NT2/D1 (cell line): ENCODE data around the gene UBAP1L.
A peak's percentile ranks its signal among the peaks of the same experiment; 100 is the strongest.

Experiments
- DNase-seq: peaks from one replicate; pipeline ENCODE4 v3.0.0-alpha.2; 2011; ENCODE audit warnings: low read depth, low spot score
- H3K27me3 ChIP-seq: 2 replicates; pipeline ENCODE4 v1.6.0; 2011; ENCODE audit warnings: mild to moderate bottlenecking; ENCODE audit not compliant: insufficient read length, insufficient read depth
- H3K36me3 ChIP-seq: 2 replicates; pipeline ENCODE4 v1.6.1; 2011; ENCODE audit warnings: mild to moderate bottlenecking, low read length, mixed read lengths; ENCODE audit not compliant: insufficient read depth, insufficient read length
- H3K4me1 ChIP-seq: 2 replicates; pipeline ENCODE4 v1.5.1; 2011; ENCODE audit not compliant: insufficient read depth, insufficient read length
- H3K4me3 ChIP-seq: 2 replicates; pipeline ENCODE4 v1.5.1; 2011; ENCODE audit warnings: low read depth; ENCODE audit not compliant: insufficient read length
- H3K9ac ChIP-seq: 2 replicates; pipeline ENCODE4 v1.6.0; 2011; ENCODE audit warnings: low read depth; ENCODE audit not compliant: insufficient read length
- H3K9me3 ChIP-seq: 2 replicates; pipeline ENCODE4 v1.5.1; 2011; ENCODE audit warnings: mild to moderate bottlenecking, low read length; ENCODE audit not compliant: insufficient read depth
- SUZ12 ChIP-seq: IDR thresholded peaks from 2 replicates; pipeline ENCODE4 v1.6.1; 2011; ENCODE audit not compliant: insufficient read length, insufficient read depth; ENCODE audit errors: extremely low read depth
- YY1 ChIP-seq: IDR thresholded peaks from 2 replicates; pipeline ENCODE4 v1.6.1; 2011; ENCODE audit not compliant: insufficient read length, insufficient read depth
- ZNF274 ChIP-seq: IDR thresholded peaks from 2 replicates; pipeline ENCODE4 v1.6.1; 2011; ENCODE audit warnings: mild to moderate bottlenecking, low read depth, low read length

Gene UBAP1L

GRCh38 chr15:65072027-65072426 is 43.0 kb downstream of the UBAP1L start:
- Histone ChIP-seq H3K9ac (peak overlapping the region; percentile 11), H3K9me3 (peaks cover 9% of the 10 kb centered on the region; the same call in 1 of the 2 replicates), H3K4me1 (peaks cover 6% of the 10 kb centered on the region), H3K4me3 (no peak overlapping the region), H3K36me3 (no peaks in the 10 kb centered on the region), H3K27me3 (no peaks in the 10 kb centered on the region)
- TF ChIP-seq SUZ12, result no peak
- DNase-seq, result no peak

- no peaks in the 10 kb centered on the region for H3K36me3 ChIP-seq
- no peaks in the 10 kb centered on the region for H3K27me3 ChIP-seq
- no peak for TF ChIP-seq SUZ12
- TF ChIP-seq YY1, result no peak
- no peak for TF ChIP-seq ZNF274
- peaks cover 6% of the 10 kb centered on the region for H3K4me1 ChIP-seq
- peaks cover 9% of the 10 kb centered on the region; the same call in 1 of the 2 replicates for H3K9me3 ChIP-seq
- H3K4me3 ChIP-seq, result no peak overlapping the region
- H3K9ac ChIP-seq, result peak overlapping the region; percentile 11
- DNase-seq, result no peak
These were observed 43.6 kb downstream of the UBAP1L start for GRCh38 chr15:65071381-65071811.

GRCh38 chr15:65069779-65070546 is 45.0 kb downstream of the UBAP1L start:
- no peak for DNase-seq
- no peak for TF ChIP-seq SUZ12
- no peak for TF ChIP-seq ZNF274
- no peak for TF ChIP-seq YY1
- Histone ChIP-seq H3K9me3 (peaks cover 9% of the 10 kb centered on the region; the same call in 1 of the 2 replicates), H3K9ac (no peak overlapping the region), H3K4me1 (peaks cover 13% of the 10 kb centered on the region), H3K36me3 (peaks cover 9% of the 10 kb centered on the region), H3K27me3 (no peaks in the 10 kb centered on the region), H3K4me3 (no peak overlapping the region)

- H3K27me3 ChIP-seq, result no peaks in the 10 kb centered on the region
- peaks cover 9% of the 10 kb centered on the region; the same call in 1 of the 2 replicates for H3K9me3 ChIP-seq
- peaks cover 14% of the 10 kb centered on the region for H3K4me1 ChIP-seq
- H3K36me3 ChIP-seq, result peaks cover 14% of the 10 kb centered on the region
- H3K4me3 ChIP-seq, result no peak overlapping the region
- no peak overlapping the region for H3K9ac ChIP-seq
- no peak for DNase-seq
- TF ChIP-seq YY1, result no peak
- TF ChIP-seq SUZ12, result no peak
- no peak for TF ChIP-seq ZNF274
These were observed 45.8 kb downstream of the UBAP1L start for GRCh38 chr15:65069179-65069578.

DNA sequence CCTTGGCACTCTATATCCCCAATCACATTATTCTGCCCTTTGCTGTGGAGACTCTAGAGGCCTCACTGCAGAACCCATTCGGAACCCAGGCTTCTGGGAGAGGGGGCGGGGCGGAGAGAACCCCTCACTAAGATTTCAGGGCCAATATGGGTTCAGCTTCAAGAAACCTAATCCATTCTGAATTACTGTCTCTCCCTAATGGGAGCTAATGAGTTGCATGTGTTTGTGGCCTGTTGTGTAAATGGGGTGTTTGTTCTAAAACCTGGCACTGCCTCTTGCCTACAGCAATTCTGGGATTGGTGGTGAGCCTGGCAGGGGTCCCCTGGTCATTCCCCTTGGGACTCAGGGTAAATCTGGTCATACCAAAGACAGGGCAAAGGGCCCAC is 46.6 kb downstream of the UBAP1L start:
- peaks cover 22% of the 10 kb centered on the region for H3K36me3 ChIP-seq
- H3K4me1 ChIP-seq, result peaks cover 14% of the 10 kb centered on the region
- TF ChIP-seq YY1, result no peak
- TF ChIP-seq SUZ12, result no peak
- no peak for TF ChIP-seq ZNF274
- H3K4me3 ChIP-seq, result peak overlapping the region; percentile 83
- no peaks in the 10 kb centered on the region for H3K27me3 ChIP-seq
- H3K9me3 ChIP-seq, result peaks cover 8% of the 10 kb centered on the region; the same call in 1 of the 2 replicates
- no peak overlapping the region for H3K9ac ChIP-seq
- DNase-seq, result no peak

DNA sequence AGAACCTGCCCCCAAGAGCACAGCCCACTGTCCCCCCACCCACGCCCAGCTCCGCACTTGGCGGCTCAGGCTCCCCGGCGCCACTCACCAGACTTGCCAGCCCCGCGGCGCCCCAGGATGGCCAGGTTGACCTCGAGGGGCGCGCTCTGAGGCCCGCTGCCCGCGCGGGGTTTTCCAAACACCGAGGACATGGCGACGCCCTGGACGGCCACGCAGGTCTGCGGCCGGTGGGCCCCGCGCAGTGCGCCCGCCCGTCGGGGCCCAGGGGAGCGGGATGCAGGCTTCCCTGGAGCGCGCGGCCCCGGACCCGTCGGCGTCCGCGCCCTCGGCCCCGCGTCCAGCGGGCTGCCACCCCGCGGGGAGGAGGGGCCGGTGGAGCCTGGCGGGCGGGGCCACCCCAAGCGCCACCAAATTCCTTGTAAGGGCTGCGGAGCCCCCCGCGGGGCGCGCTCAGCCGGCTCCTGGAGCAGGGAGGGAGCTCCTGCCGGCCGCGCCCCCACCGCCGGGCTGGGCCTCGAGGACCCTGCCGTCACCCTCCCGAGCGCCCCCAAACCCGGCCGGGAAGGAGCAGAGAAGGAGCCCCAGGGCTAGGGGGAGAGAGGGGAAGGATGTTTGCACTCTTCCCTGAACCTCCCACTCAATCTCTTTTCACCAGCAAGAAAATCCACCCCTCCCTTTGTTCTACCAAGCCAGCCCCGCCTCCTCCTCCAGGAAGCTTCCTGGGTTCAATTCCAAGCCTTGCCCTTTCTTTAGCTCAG is 47.2 kb downstream of the UBAP1L start, which contains the start of gene RASL12:
Gene RASL12 (minus strand): TSS at position 347 of the 758 bp plus-strand sequence. CDS start 156 bp downstream, at position 191.
- Histone ChIP-seq H3K4me3 (peak within 1 kb of the TSS; percentile 83), H3K9ac (peak within 1 kb of the TSS; percentile 84), H3K4me1 (peaks cover 14% of the 10 kb centered on the region), H3K36me3 (peaks cover 26% of the 10 kb centered on the region), H3K9me3 (0 out of 2 replicates have a peak, but pooled peaks cover 2% of the 10 kb centered on the region), H3K27me3 (no peaks in the 10 kb centered on the region)
- TF ChIP-seq YY1 (no peak), ZNF274 (no peak), SUZ12 (no peak)
- DNase-seq, result no peak

DNA sequence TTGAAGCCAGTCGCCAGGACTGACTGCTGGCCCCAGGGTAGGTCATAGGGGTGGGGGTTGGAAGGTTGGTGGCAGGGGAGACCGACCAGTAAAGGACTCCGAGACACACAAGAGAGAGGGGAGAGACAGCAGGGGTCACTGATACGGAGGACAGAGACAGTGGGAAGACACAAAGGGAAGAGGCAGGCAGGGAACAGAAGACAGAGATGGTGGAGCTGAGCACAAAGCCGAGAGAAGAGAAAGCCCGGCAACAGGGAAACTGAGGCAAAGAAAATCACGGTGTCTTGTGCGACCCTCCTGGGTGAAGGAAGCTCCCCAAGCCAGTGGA is 47.7 kb downstream of the UBAP1L start:
- H3K36me3 ChIP-seq, result peaks cover 27% of the 10 kb centered on the region
- DNase-seq, result no peak
- H3K27me3 ChIP-seq, result no peaks in the 10 kb centered on the region
- no peaks in the 10 kb centered on the region for H3K9me3 ChIP-seq
- TF ChIP-seq YY1, result no peak
- TF ChIP-seq ZNF274, result no peak
- no peak for TF ChIP-seq SUZ12
- H3K4me1 ChIP-seq, result peaks cover 14% of the 10 kb centered on the region
- peak overlapping the region; percentile 84 for H3K9ac ChIP-seq
- peak overlapping the region; percentile 83 for H3K4me3 ChIP-seq
